MM.1S (cell line): ENCODE results near the gene GOLGA5.
A peak's percentile ranks its signal among the peaks of the same experiment; 100 is the strongest.

Source experiments
- DNase-seq: peaks from one replicate; pipeline ENCODE4 v3.0.0-alpha.2; 2015
- H2AFZ ChIP-seq: fragments of 300-600 bp; sonication (generic); 2 replicates; pipeline ENCODE4 v1.6.0; 2016; ENCODE audit warnings: antibody characterized with exemption, low read length
- H3F3A ChIP-seq: fragments of 300-600 bp; sonication (generic); 2 replicates; pipeline ENCODE4 v1.6.1; 2016; ENCODE audit warnings: mild to moderate bottlenecking, antibody characterized with exemption, low read length, moderate library complexity, mixed read lengths; ENCODE audit not compliant: insufficient read depth
- H3K27ac ChIP-seq: fragments of 300-600 bp; sonication (generic); 2 replicates; pipeline ENCODE4 v1.5.1; 2016; ENCODE audit warnings: mild to moderate bottlenecking, low read length
- H3K27me3 ChIP-seq: fragments of 300-600 bp; sonication (generic); replicated peaks from 2 replicates; pipeline ENCODE4 v1.6.0; 2016; ENCODE audit warnings: low read length; ENCODE audit not compliant: insufficient read depth
- H3K36me3 ChIP-seq: fragments of 300-600 bp; sonication (generic); replicated peaks from 2 replicates; pipeline ENCODE4 v1.6.1; 2016; ENCODE audit warnings: mild to moderate bottlenecking, low read length, mixed read lengths; ENCODE audit not compliant: insufficient read depth
- H3K4me1 ChIP-seq: fragments of 300-600 bp; sonication (generic); 2 replicates; pipeline ENCODE4 v1.6.1; 2016; ENCODE audit warnings: low read length, mixed read lengths
- H3K4me2 ChIP-seq: fragments of 300-600 bp; sonication (generic); 2 replicates; pipeline ENCODE4 v1.6.0; 2016; ENCODE audit warnings: low read depth, low read length
- H3K4me3 ChIP-seq: fragments of 300-600 bp; sonication (generic); 2 replicates; pipeline ENCODE4 v1.5.1; 2016; ENCODE audit warnings: low read length, mixed read lengths
- H3K79me2 ChIP-seq: fragments of 300-600 bp; sonication (generic); 2 replicates; pipeline ENCODE4 v1.6.1; 2016; ENCODE audit warnings: mixed run types, low read length, mixed read lengths
- H3K9ac ChIP-seq: fragments of 300-600 bp; sonication (generic); 2 replicates; pipeline ENCODE4 v1.6.1; 2016; ENCODE audit warnings: low read length, mixed read lengths
- H3K9me2 ChIP-seq: fragments of 300-600 bp; sonication (generic); replicated peaks from 2 replicates; pipeline ENCODE4 v1.6.1; 2016; ENCODE audit warnings: mild to moderate bottlenecking, low read length, mixed read lengths; ENCODE audit not compliant: insufficient read depth
- H3K9me3 ChIP-seq: fragments of 300-600 bp; sonication (generic); replicated peaks from 2 replicates; pipeline ENCODE4 v1.6.1; 2016; ENCODE audit warnings: mild to moderate bottlenecking, low read length, mixed read lengths; ENCODE audit not compliant: insufficient read depth
- H4K20me1 ChIP-seq: fragments of 300-600 bp; sonication (generic); 2 replicates; pipeline ENCODE4 v1.6.1; 2016; ENCODE audit warnings: mild to moderate bottlenecking, low read length, moderate library complexity, mixed read lengths; ENCODE audit not compliant: insufficient read depth
- EZH2 ChIP-seq: fragments of 300-600 bp; sonication (generic); optimal IDR thresholded peaks from 2 replicates; pipeline ENCODE3; 2017; ENCODE audit warnings: low read depth, mild to moderate bottlenecking, antibody characterized with exemption, low read length, mixed read lengths
- EZH2phosphoT487 ChIP-seq: fragments of 300-600 bp; sonication (generic); IDR thresholded peaks from 2 replicates; pipeline ENCODE4 v1.6.1; 2018; ENCODE audit warnings: antibody characterized with exemption, low read length
- TF ChIP-seq, protein P1 (sequence below): fragments of 300-600 bp; sonication (generic); IDR thresholded peaks from 2 replicates; pipeline ENCODE4 v1.5.1; 2016; ENCODE audit warnings: antibody characterized with exemption, low read length, mixed read lengths

Gene GOLGA5

DNA sequence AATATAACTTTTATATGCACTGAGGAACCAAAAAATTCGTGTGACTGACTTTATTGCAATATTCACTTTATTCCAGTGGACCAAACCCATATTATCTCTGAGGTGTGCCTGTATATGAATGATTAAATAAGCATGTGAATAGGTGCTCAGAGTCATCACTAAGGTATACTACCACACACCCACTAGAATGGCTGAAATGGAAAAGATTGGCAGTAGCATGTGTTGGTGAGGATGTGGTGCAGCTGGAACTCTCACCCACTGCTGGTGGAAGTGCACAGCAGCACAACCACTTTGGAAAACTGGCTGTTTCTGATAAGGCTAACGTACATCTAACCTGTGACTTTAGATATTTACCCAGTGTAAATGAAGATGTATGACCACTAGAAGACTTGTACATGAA lies 36.8 kb downstream of the GOLGA5 start:
- Histone ChIP-seq H3K9me3 (no peaks in the 10 kb centered on the region), H3K4me1 (no peaks in the 10 kb centered on the region), H3K36me3 (no peaks in the 10 kb centered on the region), H4K20me1 (no peaks in the 10 kb centered on the region), H3K79me2 (no peaks in the 10 kb centered on the region), H3K9ac (no peak overlapping the region), H3K4me3 (no peak overlapping the region), H3K9me2 (no peaks in the 10 kb centered on the region), H2AFZ (no peak overlapping the region), H3K4me2 (no peak overlapping the region), H3F3A (no peaks in the 10 kb centered on the region), H3K27ac (no peak overlapping the region), H3K27me3 (no peaks in the 10 kb centered on the region)
- TF ChIP-seq, protein P1, sequence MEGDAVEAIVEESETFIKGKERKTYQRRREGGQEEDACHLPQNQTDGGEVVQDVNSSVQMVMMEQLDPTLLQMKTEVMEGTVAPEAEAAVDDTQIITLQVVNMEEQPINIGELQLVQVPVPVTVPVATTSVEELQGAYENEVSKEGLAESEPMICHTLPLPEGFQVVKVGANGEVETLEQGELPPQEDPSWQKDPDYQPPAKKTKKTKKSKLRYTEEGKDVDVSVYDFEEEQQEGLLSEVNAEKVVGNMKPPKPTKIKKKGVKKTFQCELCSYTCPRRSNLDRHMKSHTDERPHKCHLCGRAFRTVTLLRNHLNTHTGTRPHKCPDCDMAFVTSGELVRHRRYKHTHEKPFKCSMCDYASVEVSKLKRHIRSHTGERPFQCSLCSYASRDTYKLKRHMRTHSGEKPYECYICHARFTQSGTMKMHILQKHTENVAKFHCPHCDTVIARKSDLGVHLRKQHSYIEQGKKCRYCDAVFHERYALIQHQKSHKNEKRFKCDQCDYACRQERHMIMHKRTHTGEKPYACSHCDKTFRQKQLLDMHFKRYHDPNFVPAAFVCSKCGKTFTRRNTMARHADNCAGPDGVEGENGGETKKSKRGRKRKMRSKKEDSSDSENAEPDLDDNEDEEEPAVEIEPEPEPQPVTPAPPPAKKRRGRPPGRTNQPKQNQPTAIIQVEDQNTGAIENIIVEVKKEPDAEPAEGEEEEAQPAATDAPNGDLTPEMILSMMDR = no peak
- TF ChIP-seq EZH2phosphoT487 (no peak), EZH2 (no peak)
- DNase-seq = no peak

DNA sequence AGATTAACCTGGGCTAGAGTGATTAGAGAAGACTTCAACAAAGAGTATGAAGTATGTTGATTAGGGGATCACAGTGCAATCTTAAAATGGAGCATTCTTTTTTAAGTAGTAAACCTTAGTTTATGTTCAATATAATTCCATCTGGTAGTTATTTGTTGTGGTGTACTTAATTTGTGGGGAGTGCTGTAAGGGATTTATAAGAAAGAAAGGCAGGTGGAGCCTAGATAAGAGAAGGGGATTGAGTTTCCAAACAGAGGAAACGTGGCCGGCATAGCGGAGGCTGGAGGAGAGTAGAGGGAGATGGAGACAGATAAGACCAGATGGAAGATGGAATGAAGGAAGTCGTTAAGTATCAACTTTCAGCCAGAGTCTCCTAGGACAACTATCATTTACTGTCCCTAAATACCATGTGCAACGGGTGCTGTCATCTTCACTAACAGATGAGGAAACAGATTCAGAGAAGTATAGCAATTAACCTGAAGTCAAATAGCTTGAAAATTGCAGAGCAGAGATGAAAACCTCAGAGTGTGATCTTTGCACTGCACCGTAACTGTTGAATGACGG lies 38.1 kb downstream of the GOLGA5 start:
- no peak overlapping the region for H3K9ac ChIP-seq
- H4K20me1 ChIP-seq = no peaks in the 10 kb centered on the region
- H3K27ac ChIP-seq = no peak overlapping the region
- DNase-seq = no peak
- TF ChIP-seq EZH2phosphoT487 = no peak
- TF ChIP-seq EZH2 = no peak
- TF ChIP-seq, protein P1 = no peak
- H3K9me2 ChIP-seq = no peaks in the 10 kb centered on the region
- no peak overlapping the region for H3K4me2 ChIP-seq
- H2AFZ ChIP-seq = no peak overlapping the region
- no peaks in the 10 kb centered on the region for H3K79me2 ChIP-seq
- no peaks in the 10 kb centered on the region for H3F3A ChIP-seq
- H3K4me3 ChIP-seq = no peak overlapping the region
- H3K4me1 ChIP-seq = no peaks in the 10 kb centered on the region
- no peaks in the 10 kb centered on the region for H3K9me3 ChIP-seq
- H3K36me3 ChIP-seq = no peaks in the 10 kb centered on the region
- no peaks in the 10 kb centered on the region for H3K27me3 ChIP-seq

DNA sequence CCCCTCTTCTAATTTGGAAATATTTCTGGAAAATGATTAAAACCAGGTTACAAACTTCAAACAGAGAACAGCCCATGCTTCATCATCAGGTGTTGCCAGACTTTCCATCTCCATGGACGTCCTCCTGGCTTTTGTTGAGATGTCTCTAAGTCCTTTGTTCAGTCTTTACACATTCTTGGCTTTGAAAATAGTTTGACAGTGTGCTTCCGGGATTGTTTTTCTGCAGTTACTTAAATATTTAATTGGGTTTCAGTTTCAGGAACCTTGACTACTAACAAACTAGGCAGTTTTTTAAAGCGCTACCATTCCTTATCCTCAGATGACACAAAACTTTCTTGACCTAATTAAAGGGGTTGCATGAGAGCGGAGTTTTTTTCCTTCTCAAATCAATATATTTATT lies 47.8 kb downstream of the GOLGA5 start:
- DNase-seq = peak; percentile 62
- H3K4me1 ChIP-seq = peaks cover 9% of the 10 kb centered on the region
- H3K27ac ChIP-seq = peak overlapping the region; percentile 62; the same call in 1 of the 2 replicates
- no peak overlapping the region; the same call in 1 of the 2 replicates for H3K9ac ChIP-seq
- H3K9me3 ChIP-seq = no peaks in the 10 kb centered on the region
- H4K20me1 ChIP-seq = no peaks in the 10 kb centered on the region
- H3K36me3 ChIP-seq = no peaks in the 10 kb centered on the region
- no peak overlapping the region for H3K4me3 ChIP-seq
- H2AFZ ChIP-seq = no peak overlapping the region
- H3K79me2 ChIP-seq = no peaks in the 10 kb centered on the region
- no peaks in the 10 kb centered on the region for H3K27me3 ChIP-seq
- no peaks in the 10 kb centered on the region for H3K9me2 ChIP-seq
- TF ChIP-seq, protein P1 = no peak
- TF ChIP-seq EZH2phosphoT487 (no peak), EZH2 (no peak)
- peak overlapping the region; percentile 37; the same call in 1 of the 2 replicates for H3K4me2 ChIP-seq
- H3F3A ChIP-seq = peaks cover 6% of the 10 kb centered on the region; the same call in 1 of the 2 replicates
